Subcutaneous abdominal adipose tissue (tissue), 5 donors: ENCODE data around the gene USP46.

ENCODE experiments used
- H3K27ac ChIP-seq: one replicate; pipeline ENCODE4 v1.7.0; 2013; ENCODE audit warnings: low read depth, mild to moderate bottlenecking, inconsistent platforms, low read length, moderate library complexity
- H3K27me3 ChIP-seq, 5 donors: one replicate each; pipeline ENCODE4 v1.7.0; 2013; ENCODE audit warnings: low read length in 5 of 5, inconsistent platforms in 1 of 5; ENCODE audit not compliant: control insufficient read depth in 5 of 5, insufficient read depth in 4 of 5
- H3K36me3 ChIP-seq, 5 donors: one replicate each; pipeline ENCODE4 v1.7.0; 2013; ENCODE audit warnings: low read length in 5 of 5; ENCODE audit not compliant: control insufficient read depth in 5 of 5, insufficient read depth in 5 of 5
- H3K4me1 ChIP-seq, 5 donors: one replicate each; pipeline ENCODE4 v1.7.0; 2013; ENCODE audit warnings: low read length in 5 of 5, mild to moderate bottlenecking in 3 of 5, moderate library complexity in 1 of 5; ENCODE audit not compliant: control insufficient read depth in 5 of 5, insufficient read depth in 5 of 5
- H3K4me3 ChIP-seq, 5 donors: one replicate each; pipeline ENCODE4 v1.7.0; 2013; ENCODE audit warnings: low read length in 5 of 5, low read depth in 1 of 5
- H3K9ac ChIP-seq, 5 donors: one replicate each; pipeline ENCODE4 v1.7.0; 2013; ENCODE audit warnings: low read length in 5 of 5, mild to moderate bottlenecking in 4 of 5, moderate library complexity in 3 of 5
- H3K9me3 ChIP-seq, 5 donors: one replicate each; pipeline ENCODE4 v1.7.0; 2013; ENCODE audit warnings: low read length in 5 of 5; ENCODE audit not compliant: control insufficient read depth in 5 of 5
- donor health status: healthy.
- donor health status: healthy.
- donor health status: healthy.
- donor health status: healthy.
- donor health status: healthy.

Gene USP46

DNA sequence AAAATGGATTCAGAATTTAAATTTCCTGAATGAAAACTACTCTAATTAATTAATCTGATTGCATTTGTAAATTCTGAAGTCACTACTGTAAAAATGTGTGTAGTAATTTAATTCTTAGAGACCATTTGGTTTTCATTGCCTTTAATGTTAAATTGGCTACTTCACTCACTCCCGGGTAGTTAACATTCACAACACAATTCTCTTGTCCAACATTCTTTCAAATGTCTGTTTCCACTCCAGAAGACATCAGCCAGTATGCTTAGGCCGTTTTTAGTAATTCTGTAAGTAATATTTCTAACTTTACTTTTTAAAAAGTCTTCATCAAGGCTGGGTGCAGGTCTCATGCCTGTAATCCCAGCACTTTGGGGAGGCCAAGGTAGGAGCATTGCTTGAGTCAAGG, 21.3 kb upstream of the USP46 start:
- Histone ChIP-seq H3K27me3 (no peaks in the 10 kb centered on the region), H3K9ac (no peak overlapping the region), H3K36me3 (no peaks in the 10 kb centered on the region), H3K27ac (no peak overlapping the region), H3K9me3 (no peaks in the 10 kb centered on the region), H3K4me1 (no peaks in the 10 kb centered on the region), H3K4me3 (no peak overlapping the region)

DNA sequence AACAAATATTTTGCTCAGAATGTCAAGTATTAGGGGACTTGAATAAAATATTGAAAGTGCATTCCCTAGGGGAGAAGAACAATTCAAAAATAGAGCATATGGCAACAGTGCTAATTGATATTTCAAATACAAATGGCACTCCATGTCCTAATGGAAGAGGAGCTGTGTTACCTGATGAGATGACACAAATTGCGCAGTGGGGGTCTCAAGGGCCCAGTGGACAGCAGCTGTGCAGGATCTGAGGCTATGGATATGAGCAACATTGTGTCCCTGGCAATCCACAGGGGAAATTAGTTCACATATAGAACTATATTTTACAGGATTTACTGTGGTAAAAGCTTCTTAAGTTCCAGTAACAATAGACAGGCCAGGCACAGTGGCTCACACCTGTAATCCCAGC, 17.4 kb upstream of the USP46 start:
- Histone ChIP-seq H3K36me3 (no peaks in the 10 kb centered on the region), H3K9ac (no peak overlapping the region), H3K4me1 (no peaks in the 10 kb centered on the region), H3K27ac (no peak overlapping the region), H3K4me3 (no peak overlapping the region), H3K27me3 (peaks cover 0 to 2% (median 0%) of the 10 kb centered on the region in 5 donors), H3K9me3 (no peaks in the 10 kb centered on the region)

DNA sequence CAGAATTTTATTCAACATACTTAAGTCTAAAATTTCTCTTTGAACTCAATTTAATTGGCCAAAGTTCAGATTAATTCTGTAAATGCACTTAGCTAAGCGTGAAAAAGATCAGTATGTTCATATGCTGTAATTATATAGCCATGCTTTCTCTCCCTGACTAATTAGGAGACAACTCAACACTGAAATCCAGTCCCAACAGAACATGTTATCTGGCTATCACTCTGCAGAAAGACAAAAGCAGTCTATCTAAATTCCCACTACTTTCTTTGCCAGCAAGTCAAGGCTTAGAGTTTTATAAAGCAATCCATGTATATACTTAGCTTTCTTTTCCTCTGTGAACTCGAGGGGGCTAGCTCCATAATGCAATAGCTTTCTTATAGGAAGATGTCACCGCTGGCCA, 16.0 kb upstream of the USP46 start:
- Histone ChIP-seq H3K9me3 (no peaks in the 10 kb centered on the region), H3K9ac (no peak overlapping the region), H3K4me1 (no peaks in the 10 kb centered on the region), H3K36me3 (no peaks in the 10 kb centered on the region), H3K27me3 (peaks cover 0 to 2% (median 0%) of the 10 kb centered on the region in 5 donors), H3K4me3 (no peak overlapping the region), H3K27ac (no peak overlapping the region)

DNA sequence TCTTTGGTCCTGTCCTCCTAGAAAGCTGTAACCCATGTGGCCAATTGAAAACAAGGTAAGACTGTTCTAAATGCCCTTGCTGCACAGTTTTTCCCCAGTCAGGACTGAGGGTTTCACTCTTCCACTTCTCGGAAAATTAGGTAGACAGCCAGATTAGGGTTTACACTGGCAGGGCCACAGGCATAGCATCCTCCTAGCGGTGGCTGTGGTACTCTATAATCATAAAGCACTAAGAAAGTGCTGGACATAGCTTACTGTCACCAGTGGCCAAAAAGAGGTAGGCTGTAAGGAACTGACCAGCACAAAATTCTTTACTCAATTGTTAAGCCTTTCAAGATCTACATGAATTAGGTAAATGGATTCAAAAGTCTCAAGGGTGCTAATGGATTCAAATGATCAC, 11.6 kb upstream of the USP46 start:
- no peak overlapping the region for H3K9ac ChIP-seq
- peaks cover 0 to 2% (median 0%) of the 10 kb centered on the region in 5 donors for H3K27me3 ChIP-seq
- no peaks in the 10 kb centered on the region for H3K36me3 ChIP-seq
- no peaks in the 10 kb centered on the region for H3K9me3 ChIP-seq
- H3K27ac ChIP-seq, result no peak overlapping the region
- no peaks in the 10 kb centered on the region for H3K4me1 ChIP-seq
- H3K4me3 ChIP-seq, result no peak overlapping the region

DNA sequence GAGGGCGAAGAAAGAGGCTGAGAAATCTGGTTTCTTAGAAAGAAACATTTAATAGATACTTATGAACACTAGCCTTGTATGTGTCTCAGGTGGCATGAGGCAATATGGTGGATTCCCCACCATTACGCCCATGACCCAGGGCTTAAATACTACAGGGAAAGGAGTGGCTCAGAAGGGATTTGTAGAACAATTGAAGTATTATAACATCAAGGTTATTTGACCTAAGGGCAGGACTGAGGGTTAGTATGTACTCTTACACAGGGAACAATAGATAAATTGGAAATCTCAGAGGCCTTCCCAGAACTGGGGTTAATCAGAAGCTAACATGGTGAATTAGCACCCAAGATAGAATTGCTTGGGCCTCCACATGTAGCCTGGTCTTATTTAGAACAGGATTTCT, 11.0 kb upstream of the USP46 start:
- H3K9ac ChIP-seq, result no peak overlapping the region
- no peaks in the 10 kb centered on the region for H3K9me3 ChIP-seq
- H3K36me3 ChIP-seq, result no peaks in the 10 kb centered on the region
- H3K27me3 ChIP-seq, result no peaks in the 10 kb centered on the region
- no peak overlapping the region for H3K27ac ChIP-seq
- H3K4me3 ChIP-seq, result no peak overlapping the region
- H3K4me1 ChIP-seq, result no peaks in the 10 kb centered on the region

DNA sequence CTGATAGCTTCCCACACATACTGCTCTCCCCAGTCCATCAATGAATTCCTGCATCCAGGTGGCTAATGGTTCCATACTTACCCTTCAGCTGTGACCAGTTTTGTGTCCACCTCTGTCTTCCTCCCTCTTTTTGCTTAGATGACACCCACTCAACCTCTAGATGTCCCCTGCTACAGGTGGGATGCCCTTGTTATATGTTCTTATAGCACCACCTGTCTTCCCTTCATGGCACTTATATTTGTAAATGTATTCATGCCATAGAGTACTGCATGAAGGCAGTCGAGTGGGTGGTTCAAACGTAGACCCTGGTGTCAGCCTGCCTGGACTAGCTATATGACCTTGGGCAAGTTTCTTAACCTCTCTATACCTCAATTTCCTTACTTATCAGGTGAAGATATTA, 6.5 kb upstream of the USP46 start:
- Histone ChIP-seq H3K27ac (no peak overlapping the region), H3K27me3 (no peaks in the 10 kb centered on the region), H3K9me3 (peaks cover 0 to 6% (median 0%) of the 10 kb centered on the region in 5 donors), H3K4me1 (peaks cover 0 to 15% (median 0%) of the 10 kb centered on the region in 5 donors), H3K9ac (no peak overlapping the region), H3K36me3 (no peaks in the 10 kb centered on the region), H3K4me3 (no peak overlapping the region)

DNA sequence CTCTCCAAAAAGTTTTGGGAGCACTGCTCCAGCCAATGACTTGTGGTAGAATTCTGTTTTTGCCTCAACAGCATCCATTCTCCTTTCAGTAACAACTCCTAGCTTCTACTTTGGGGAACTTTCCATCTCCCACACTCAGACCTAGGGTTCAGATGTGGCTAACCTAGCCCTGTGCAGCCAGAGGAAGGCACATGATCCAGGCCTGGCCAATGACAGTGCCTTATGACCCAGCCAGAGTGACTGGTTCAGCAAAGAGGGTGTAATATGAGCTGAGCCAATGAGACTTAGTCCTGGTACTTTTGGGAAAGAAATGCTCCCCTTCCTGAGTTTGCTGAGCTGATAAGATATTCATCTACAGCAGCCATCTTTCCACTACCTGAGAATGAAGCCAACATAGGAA, 5.4 kb upstream of the USP46 start:
- Histone ChIP-seq H3K9me3 (peaks cover 0 to 6% (median 0%) of the 10 kb centered on the region in 5 donors), H3K27ac (no peak overlapping the region), H3K4me3 (no peak overlapping the region), H3K9ac (no peak overlapping the region), H3K36me3 (no peaks in the 10 kb centered on the region), H3K27me3 (no peaks in the 10 kb centered on the region), H3K4me1 (peaks cover 0 to 22% (median 9%) of the 10 kb centered on the region in 5 donors)

DNA sequence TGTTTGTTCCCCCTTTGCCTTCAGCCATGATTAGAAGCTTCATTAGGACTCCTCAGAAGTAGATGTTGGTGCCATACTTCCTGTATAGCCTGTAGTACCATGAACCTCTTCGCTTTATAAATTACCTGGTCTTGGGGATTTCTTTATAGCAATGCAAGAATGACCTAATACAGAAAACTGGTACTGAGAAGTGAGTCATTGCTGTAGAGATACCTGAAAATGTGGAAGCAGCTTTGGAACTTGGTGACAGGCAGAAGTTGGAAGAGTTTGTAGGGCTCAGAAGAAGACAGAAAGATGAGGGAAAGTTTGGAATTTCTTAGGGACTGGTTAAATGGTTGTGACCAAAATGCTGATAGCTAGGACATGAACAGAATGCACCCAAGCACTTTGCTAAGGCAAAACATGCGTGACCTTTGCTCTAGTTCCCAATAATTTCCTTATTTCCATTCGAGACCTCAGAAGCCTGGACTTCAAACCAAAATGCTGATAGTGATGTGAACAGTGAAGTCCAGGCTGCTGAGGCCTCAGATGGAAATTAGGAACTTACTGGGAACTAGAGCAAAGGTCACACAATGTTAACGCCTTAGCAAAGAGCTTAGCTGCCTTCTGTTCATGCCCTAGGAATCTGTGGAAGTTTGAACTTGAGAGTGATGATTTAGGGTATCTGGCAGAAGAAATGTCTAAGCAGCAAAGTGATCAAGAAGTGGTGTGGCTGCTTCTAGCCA, 3.0 kb upstream of the USP46 start:
- H3K4me3 ChIP-seq, result no peak overlapping the region
- peaks cover 1 to 36% (median 22%) of the 10 kb centered on the region in 5 donors for H3K4me1 ChIP-seq
- no peaks in the 10 kb centered on the region for H3K36me3 ChIP-seq
- no peaks in the 10 kb centered on the region for H3K27me3 ChIP-seq
- H3K9me3 ChIP-seq, result peaks cover 0 to 6% (median 0%) of the 10 kb centered on the region in 5 donors
- H3K9ac ChIP-seq, result no peak overlapping the region
- no peak overlapping the region for H3K27ac ChIP-seq

DNA sequence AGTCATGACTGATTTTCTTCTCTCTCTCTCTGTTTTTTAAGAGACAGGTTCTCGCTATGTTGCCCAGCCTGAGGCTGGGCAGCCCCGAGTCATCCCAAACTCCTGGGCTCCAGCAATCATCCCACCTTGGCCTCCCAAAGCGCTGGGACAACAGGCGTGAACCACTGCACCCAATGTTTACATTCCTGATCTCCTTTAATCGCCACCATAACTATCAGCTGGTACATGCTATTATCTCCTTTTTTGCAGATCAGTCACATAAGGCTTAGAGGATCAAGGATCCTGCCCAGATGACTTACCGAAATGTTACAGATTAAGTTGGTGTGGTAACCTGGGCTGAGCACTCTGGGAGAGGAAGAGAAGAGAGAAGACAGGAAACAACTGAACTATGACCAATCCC, 1.5 kb upstream of the USP46 start:
- Histone ChIP-seq H3K27me3 (no peaks in the 10 kb centered on the region), H3K9ac (no peak overlapping the region), H3K9me3 (peaks cover 0 to 6% (median 0%) of the 10 kb centered on the region in 5 donors), H3K27ac (no peak overlapping the region), H3K4me1 (peaks cover 1 to 36% (median 23%) of the 10 kb centered on the region in 5 donors), H3K36me3 (no peaks in the 10 kb centered on the region), H3K4me3 (peak overlapping the region in 1 of 5 donors; percentile 86)

DNA sequence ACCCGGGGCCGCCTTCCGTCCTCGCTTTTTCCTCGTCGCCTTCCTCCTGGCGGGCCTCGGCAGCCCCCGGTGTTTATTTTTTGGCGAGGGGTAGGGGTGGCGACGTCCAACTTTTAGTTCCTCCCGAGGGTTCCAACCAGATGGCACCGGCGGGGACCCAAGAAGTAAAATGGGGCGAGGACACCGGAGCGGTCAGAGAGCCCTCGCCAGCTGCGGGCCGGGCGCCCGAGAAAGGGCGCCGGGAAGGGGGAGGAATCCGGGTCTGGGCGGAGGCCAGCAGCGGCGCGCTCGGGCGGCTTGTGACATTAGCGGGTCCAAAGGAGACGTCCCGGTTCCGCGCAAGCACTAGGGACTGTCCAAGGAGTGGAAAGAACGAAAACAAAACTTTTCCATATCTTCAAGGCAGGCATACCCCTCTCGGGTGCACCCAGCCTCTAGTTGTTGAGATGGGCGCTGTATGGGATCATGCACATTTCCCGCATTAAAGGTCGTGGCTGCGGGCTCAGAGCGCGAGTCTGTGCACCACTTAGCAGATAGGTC, 691 bp upstream of the USP46 start:
- Histone ChIP-seq H3K27me3 (no peaks in the 10 kb centered on the region), H3K9me3 (peaks cover 0 to 6% (median 0%) of the 10 kb centered on the region in 5 donors), H3K27ac (peak overlapping the region; percentile 89), H3K4me3 (peak overlapping the region; percentile 76 to 91 (median 86)), H3K9ac (peak overlapping the region; percentile 0 to 84 (median 80)), H3K36me3 (no peaks in the 10 kb centered on the region), H3K4me1 (peaks cover 1 to 36% (median 26%) of the 10 kb centered on the region in 5 donors)
